SHP77 treated with DMSO at 0.1 percent for 48 hours (cell line): Measurements from ENCODE around the gene INPP5E.

ENCODE experiments used
- DNase-seq: peaks from one replicate; lab custom pipeline; 2025; lab: John Stamatoyannopoulos, UW

INPP5E gene, protein sequence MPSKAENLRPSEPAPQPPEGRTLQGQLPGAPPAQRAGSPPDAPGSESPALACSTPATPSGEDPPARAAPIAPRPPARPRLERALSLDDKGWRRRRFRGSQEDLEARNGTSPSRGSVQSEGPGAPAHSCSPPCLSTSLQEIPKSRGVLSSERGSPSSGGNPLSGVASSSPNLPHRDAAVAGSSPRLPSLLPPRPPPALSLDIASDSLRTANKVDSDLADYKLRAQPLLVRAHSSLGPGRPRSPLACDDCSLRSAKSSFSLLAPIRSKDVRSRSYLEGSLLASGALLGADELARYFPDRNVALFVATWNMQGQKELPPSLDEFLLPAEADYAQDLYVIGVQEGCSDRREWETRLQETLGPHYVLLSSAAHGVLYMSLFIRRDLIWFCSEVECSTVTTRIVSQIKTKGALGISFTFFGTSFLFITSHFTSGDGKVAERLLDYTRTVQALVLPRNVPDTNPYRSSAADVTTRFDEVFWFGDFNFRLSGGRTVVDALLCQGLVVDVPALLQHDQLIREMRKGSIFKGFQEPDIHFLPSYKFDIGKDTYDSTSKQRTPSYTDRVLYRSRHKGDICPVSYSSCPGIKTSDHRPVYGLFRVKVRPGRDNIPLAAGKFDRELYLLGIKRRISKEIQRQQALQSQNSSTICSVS

DNA sequence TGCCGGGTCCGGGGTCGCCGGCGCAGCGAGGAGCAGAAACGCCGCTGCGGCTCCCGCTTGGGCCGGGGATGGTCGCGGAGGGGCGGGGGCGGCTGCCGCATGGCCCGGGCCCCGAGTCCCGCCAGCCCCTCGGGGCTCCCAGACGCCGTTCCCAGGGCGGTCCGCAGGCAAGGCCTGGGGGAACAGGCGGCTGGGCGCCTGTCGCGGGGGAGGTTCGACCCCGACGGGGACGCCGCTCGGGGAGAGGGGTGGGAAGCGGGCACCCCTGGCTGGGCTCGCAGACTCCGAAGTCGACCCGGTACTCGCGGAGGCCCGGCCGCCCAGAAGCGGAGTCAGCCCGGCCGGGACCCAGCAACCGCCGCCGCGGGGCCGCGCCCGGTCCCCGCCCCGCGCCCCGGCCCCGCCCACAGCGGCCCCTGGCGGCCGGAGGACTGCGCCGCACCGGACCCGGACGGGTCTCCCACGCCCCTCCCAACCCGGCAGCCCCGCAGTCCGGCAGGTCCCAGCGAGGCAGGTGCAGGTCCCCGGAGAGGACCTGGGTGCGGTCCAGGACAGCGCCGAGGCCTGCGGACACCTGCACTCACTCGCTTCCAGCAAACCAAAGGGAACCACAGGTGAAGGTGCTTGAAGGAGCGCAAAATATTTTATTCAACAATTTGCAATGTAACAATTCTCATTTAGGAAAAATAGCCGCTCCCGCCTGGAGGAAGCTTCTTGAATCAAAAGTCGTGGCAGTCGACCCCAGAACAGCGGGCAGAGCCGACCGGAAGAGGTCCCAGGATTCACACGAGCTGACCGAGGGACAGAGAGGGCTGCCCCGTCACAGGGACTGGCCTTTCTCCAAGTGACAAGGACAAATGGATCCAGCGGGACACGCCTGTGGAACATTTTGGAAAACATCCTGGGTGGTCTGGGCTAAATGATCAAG is at the start of gene INPP5E:
INPP5E (minus strand) TSS at position 365 of the 928 bp plus-strand sequence. CDS start 426 bp downstream, outside the sequence.
- DNase-seq: no peak

DNA sequence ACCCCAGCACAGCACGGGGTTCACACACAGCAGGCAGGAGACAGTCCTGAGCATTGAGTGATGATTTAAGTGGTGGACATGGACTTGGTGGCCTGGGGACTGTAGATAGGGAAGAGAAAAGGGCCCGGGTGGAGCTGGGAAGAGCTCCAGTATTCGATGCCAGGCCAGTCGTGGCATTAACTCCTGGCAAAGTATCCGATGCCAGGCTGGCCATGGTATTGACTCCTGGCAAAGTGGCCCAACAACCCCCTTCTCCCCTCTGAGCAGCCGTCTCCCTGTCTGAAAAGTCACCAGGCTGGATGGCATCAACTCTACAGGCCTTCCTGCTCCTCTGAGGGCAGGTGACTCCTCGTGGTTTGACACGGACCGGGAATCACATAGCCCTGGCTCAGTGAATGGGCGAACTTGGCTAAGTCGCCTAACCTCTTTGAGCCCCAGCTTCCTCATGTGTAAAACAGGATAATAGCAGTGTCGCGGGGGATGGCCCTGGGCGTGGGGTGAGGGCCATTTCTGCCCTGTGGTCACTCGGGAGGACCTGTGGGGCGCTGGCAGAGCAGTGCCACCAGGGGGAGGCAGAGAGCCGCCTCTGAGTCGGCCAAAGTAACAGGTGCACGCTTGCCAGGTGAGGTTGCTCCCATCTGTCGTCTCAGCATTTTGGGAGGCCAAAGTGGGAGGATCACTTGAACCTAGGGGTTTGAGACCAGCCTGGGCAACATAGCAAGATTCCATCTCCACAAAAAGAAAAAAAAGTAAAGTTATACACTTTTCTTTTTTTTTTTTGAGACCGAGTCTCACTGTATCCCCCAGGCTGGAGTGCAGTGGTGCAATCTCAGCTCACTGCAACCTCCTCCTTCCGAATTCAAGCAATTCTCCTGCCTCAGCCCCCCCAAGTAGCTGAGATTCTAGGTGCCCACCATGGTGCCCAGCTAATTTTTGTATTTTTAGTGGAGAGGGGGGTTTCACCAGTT is 48.9 kb upstream of the INPP5E start:
- no peak for DNase-seq

DNA sequence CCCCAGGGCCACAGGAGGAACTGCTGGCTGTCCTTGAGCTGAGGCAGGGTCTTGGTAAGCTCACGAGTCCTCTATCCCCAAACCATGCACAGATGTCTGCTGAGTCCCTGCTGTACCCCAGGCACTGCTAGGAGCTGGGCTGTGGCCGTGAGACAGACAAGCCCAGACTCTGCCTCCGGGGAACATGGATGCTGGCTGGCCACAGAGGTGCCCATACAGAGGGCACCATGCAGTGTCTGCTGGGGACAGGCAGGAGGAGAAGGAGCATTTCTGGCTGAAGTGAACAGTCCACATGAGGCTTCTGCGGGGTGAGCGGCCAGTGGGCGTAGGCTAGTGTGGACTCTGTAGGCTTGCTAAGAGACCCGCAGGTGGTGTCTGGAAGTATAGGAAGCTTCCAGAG is 48.0 kb upstream of the INPP5E start:
- DNase-seq: no peak

DNA sequence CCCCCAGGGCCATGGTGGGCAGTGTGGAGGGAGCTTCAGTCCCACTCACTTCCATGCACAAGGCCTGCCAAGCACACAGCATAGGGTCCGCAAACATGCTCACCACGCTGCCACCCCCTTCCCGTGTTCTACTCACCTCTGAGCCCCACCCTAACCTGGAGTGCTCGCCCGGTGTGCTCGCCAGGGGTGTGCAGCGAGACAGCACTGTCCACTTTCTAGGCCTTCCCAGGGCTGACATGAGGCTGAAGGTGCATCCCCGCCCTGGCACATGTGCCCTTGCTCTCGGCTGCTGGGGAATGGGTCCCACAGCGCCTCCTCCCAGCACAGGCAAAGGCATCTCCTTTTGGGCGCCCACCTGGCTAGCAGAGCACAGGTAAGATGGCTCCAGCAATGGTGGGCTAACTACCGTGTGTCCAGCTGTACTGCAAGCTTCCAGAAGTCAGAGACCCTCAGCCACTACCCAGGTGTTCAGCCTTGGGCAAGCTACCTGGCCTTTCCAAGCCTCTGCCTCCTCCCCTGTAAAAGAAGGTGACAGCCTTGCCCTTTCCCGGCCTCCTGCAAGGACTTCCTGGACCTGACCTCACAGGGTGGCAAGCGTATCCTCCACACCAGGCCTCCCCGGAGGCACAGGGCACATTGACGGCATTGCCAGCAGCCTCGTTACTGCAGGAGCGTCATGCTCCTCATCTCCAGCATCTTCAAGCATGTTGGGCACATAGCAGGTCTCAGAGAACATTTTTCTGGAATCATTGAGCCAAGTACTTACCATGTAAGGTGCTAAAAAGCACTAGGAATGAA is 47.4 kb upstream of the INPP5E start:
- DNase-seq: no peak

DNA sequence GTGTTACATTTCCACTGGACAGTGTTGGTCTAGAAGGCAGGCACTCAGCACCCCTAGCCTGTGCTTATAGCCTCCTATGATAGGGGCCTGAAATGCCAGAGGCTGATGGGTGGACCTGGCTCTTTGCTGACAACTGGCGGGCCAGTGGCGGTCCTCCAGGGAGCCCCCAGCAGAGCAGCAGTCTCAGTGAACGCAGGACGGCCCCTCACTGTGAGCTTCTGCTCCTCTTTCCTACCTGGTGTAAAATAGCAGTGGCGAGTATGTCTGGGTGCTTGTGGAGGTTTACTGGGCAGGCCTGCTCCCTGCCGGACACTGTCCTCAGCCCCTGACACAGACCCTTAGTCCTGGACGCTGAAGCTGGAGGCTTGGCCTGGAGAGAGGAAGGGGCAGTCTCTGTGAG is 46.5 kb upstream of the INPP5E start:
- no peak for DNase-seq

DNA sequence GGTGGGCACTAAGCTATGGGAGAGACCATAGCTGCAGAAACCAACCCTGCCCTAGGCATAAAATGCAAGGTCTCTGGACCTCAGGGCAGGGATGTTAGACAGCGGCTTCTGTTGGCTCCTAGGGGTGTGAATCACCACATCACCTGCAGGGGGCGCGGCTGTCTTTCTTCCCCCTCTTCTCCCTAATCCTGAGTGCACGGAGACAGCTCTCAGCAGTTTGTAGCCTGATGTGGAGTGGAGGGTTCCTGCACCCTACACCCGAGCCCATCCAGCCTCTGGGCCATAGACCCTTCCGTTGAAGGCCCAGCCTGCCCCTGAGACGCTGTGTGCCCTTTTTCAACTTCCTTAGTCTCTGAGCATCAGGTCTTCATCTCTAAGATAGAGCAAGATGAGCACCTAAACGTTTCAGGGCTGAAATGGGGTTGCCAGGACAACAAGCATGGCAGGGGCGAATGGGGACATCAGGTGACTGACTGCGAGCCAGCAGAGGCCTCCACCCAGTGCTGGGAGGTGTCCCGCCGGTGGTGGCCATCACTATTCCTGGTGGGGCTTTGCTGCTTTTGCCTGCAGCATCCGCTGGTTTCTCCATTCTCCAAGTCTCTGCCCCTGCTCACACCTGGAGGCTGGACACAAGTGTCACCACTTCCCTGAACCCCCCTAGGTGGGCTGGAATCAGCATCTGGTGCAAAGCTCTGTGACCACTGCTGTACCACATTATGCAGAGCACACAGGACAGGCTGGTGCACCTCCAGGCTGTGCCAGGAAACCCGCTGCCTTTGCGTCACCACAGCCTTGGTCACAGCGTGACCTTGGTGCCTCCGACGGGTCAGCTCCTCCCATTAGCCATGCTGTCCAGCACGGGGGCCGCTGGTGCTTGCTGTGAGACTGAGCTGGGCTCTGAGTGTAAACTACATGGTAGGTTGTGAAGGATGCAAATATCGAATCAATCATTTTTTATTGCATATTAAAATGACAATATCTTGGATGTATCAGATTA is 45.7 kb upstream of the INPP5E start:
- DNase-seq: peak; percentile 28

DNA sequence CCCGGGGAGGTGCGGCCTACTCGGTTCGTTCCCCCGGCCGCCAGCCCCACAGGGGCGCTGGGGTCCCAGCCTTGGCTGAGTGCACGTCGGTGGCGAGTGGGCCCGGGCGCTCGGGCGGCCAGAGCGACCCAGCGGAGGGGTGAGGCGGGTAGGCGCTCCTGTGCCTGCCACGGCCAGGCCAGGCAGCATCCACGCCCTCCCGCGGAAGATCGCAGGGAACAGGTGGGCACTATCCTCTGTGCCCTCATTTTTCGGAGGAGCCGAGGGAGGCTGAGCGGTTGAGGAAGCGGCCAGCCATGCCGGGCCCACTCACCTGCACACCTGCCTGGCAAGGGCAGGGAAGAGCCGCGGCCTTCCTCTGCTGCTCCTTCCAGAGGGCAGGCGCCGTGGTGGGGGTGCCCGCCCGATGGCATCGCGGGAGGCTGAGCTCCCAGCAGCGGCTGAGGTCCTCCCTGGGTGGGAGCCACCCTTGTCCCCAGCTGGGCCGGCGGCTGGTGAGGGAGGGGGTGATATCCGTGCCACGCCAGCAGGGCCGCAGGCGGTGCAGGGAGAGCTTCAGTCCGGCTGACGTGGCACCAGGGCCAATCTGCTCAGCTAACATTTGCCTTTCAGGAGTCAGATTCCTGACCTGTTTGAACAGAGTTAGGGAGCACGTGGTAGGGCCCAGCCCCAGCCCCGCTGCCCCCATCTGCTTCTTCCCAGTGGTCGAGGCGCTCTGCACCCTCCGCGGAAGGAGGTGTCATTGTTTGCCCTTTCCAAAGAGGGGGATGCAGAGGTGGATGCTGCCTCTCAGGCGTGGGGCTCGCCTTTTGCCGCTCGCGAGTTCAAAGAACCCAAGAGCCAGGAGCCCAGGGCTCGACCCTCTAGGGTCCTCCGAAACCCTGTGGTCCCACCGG is 44.8 kb upstream of the INPP5E start:
- no peak for DNase-seq

DNA sequence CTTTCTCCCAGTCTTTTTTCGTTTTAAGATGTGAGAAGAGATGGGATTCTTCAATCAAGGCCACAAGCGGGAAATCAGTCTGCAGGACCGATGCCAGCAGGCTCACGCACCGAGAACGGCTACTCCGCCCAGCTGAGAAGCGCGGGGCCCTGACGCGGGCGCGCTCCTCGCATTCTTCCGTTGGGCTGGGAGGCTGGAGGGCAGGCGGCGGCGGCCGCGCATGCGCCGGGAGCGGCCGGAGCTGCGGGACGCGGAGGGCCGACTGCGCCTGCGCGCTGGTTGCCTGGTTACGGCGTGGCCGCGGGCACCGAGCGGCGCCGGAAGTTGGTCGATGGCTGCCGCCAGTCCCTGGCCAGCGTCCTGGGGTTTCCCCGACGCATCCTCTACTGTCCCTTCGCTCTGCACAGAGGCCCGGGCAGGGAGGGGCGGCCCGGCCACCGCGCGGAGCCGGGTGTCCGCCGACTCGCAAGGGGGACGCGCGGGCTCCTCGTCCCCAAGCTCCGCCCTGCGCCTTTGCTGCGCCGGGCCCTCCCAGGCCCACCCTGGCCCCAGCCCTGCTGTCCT is 44.0 kb upstream of the INPP5E start:
- peak; percentile 59 for DNase-seq

DNA sequence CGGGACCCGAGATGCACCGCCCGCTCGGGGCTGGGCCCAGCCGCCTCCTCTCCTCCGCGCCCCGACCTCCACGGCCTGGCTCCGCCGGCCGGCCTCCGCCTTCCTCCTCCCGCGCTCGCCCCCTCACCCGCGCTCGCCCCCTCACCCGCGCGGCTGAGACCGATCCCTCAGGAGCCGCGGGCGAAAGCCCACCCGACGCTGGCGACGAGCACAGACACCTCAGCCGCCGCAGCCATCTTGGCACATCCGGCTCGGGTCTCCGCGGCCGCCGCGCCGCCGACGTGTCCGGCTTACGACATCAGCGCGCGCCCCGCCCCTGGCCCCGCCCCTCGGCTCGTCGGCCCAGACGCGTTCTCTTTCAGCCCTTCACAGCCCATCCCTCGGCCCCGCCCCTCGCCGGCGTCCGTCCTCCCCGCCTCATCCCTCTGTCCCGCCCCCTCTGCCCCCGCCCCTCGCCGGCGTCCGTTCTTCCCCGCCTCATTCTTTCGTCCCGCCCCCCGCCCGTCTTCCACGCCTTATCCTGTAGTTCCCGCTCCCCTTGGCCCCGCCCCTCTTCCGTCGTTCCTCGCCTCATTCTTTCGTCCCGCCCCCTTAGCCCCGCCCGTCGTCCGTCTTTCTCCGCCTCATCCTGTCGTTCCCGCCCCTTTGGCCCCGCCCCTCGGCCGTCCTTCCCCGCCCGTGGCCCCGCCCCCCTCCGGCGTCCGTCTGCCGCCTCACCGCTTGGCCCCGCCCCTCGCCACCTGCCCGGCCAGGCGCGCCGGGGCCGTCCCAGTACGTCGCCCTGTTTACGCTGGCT is 43.3 kb upstream of the INPP5E start, which contains the start of gene SEC16A:
SEC16A (minus strand) TSS at position 248 of the 796 bp plus-strand sequence. CDS start 5,425 bp downstream, outside the sequence.
- DNase-seq: peak; percentile 71

DNA sequence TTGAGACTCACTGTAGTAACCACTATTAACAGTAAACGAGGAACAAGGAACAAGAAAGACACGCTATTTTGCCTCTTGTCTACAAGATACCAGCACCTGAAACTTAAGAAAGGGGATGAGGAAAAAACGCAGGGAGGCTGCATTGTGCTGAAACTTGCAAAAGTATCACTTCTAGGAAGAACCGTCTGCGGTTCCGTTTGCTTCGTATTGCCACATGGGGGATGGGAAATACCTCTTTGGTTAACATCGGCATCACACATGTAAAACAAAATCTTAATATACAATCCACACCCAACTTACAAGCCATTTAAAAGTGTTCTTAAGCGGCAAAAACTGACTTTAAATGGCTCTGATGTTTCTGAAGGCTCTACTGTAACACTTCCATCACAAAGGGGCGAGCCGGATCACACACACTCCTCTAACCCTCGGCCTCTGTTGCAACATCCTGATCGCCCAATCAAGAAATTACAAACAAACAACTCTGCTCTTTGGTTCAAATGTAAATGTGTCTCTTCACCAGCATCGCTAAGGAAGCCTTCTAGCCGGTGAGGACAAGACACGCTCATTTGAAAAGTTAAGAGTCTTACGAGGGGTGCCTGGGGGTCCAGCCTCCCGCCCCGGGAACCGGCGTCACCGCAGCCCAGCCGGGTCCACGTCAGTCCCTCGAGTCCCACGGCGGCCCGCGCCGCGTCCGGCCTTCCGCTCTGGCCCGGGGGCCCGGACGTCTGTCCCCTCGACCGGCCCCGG is 42.6 kb upstream of the INPP5E start:
- no peak for DNase-seq

DNA sequence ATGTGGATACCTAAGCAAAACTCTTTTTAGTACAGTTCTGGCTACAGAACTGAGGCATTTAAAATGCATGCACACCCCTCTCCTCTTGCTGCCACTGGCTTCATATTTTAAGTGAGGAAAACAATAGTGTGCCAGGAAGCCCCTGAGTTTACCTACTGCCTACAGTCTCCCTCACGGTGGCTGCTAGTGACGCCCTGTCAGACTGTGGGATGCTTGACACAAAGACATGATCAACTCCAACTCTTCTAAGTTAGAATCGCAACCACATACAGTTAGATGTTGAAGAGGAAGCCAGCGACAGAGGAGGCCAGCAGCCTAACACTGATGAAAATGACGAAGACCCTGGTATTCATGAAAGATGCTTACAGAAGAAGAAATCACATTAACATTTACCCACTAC is 41.9 kb upstream of the INPP5E start:
- DNase-seq: no peak

DNA sequence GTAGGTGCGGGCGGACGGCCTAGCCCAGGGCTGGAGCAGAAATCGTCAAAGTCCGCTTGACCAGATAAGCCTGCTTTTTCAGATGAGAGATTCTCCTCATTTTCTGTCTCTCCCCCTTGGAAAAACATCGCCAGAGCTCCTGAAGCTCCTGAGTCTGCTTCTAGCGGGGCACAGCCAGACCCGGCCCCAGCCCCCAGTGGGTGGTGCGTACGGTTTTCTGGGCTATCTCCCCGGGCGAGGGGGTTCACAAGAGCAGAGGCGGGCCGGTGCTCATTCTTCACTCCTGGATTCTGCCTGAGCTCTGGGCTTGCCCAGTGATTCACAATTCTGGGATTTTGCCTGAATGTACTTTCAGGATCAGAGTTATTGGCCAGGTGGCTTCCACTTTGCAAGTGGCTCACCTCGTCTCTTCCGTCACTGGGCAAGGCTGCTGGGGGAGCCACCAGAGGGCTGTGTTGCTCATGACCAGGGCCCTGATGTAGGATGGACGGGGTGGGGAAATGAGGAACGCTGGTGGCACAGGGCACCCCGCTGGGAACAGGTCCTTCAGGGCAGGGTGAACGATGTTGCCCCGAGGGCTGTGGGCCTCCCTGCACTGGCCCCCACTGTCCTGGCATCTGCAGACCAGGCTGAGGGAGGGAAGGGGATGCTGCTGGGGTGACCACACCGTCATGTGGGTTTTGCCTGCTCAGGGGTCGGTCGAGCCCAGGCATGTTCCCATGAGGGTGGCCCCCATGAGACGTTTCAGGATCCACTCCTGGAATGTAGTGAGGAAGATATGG is 36.9 kb upstream of the INPP5E start:
- no peak for DNase-seq

DNA sequence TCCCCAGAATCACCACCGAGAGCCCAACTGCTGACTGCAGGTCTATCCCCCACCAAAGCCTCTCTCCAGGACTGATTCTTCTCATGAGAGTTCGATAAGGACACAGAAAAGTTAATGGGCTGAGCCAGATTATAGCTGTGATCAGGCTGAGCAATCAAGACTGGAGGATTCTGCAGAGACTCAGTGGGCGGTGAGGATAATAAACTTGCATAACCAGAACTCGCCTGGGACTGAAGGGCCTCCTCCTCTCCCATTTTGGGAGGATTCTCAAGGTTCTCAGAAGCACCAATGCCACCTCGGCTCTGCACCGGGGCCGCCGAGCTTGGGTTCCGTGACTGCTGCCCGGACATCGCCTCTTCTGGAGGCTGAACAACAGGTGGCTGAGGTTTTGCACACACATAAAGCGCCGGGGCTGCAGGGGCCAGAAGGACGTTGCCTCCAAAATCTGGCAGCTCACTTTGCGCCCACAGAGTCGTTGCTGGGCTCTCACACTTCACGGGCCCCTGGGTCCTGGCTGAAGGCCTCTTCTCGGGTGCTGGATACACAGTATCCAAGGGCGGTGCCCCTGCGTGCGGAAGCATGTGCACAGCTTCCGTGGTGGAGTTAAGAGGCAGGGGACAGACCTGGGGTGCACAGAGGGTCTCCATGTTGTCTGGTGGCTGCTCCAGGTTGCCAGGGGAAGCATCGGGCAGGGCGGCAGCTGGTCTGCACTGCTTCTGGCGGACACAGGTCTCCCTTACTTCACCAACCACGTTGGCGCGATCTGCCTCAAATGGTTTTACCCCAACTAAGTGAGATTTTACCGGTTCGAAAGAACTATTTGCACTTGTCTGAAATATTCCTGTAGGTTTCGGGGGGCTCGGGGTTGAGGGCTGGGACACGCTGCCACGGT is 35.6 kb upstream of the INPP5E start:
- DNase-seq: no peak

DNA sequence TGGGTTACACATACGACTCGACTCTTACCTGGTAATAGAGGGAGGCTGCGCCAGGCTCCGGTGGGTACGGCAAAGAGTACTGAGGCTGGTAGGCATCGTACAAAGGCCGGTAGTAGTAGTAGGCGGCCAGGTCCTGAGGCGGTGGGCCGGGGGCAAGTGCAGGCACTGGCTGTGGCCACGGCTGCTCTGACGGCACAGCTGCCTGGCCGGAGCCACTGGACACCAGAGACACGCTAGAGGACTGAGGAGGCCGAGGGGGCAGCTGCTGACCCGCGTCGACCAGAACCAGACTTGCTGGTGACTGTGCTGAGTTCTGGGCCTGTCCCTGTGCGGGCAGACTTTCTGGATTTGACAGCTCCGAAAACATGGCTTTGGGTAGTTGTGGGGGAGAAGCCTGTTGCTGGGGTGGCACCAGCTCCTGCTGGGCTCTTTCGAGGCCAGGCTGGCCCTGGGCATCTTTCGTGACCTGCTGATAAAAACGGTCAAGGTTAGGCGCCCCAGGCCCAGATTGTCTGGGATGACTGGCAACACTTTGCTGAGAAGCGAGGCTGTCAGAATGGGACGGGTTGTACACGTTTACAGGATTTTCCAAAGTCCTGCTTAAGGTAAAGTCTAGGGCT is 34.5 kb upstream of the INPP5E start:
- no peak for DNase-seq
